IMR-90 (cell line): ENCODE data around the gene ANKLE1. TPM values are rescaled to one million over a fixed set of nuclear protein-coding genes. Genes with fewer than 3 reads are reported as not detected.

Experiments
- ATAC-seq: fragments of 200-7000 bp; cut with Tn5 transposase; 2 replicates; pipeline ENCODE4 v1.9.1; 2020; ENCODE audit warnings: low read depth, mild to moderate bottlenecking, moderate library complexity
- BruUV-seq: library from RNA; stranded (reverse); fragments of 400-500 nt; replicated peaks from 2 replicates; lab custom pipeline; 2021; lab: Mats Ljungman, UMichigan
- CTCF ChIA-PET: fragments of 300-600 bp; formaldehyde crosslinking; extraction: SDS; loops from one replicate; lab custom pipeline; 2021; ENCODE audit warnings: antibody characterized with exemption; lab: Yijun Ruan, JAX
- POLR2A ChIA-PET: fragments of 300-600 bp; sonication (Branson Sonifier 250); formaldehyde crosslinking; loops from one replicate; lab custom pipeline; 2022; ENCODE audit warnings: antibody characterized with exemption; ENCODE audit not compliant: unreplicated experiment; lab: Charles Lee
- DNase-seq: peaks from one replicate; pipeline ENCODE4 v3.0.0; 2013
- H2AFZ ChIP-seq: replicated peaks from 2 replicates; pipeline ENCODE3; 2013; ENCODE audit warnings: low read length, mild to moderate bottlenecking; ENCODE audit not compliant: poor library complexity
- H2AK5ac ChIP-seq: 2 replicates; pipeline ENCODE4 v1.6.1; 2013; ENCODE audit warnings: low read depth, low read length, inconsistent platforms
- H2AK9ac ChIP-seq: replicated peaks from 2 replicates; pipeline ENCODE3; 2013; ENCODE audit warnings: mild to moderate bottlenecking, low read depth, low read length, moderate library complexity; ENCODE audit not compliant: poor library complexity
- H2BK120ac ChIP-seq: 2 replicates; pipeline ENCODE4 v1.6.1; 2013; ENCODE audit warnings: low read depth, low read length, inconsistent platforms
- H2BK15ac ChIP-seq: 3 replicates; pipeline ENCODE4 v1.6.1; 2013; ENCODE audit warnings: low read depth, low read length, inconsistent platforms
- H2BK20ac ChIP-seq: 2 replicates; pipeline ENCODE4 v1.6.1; 2013; ENCODE audit warnings: low read depth, mild to moderate bottlenecking, inconsistent platforms, low read length, moderate library complexity
- H2BK5ac ChIP-seq: 2 replicates; pipeline ENCODE4 v1.6.1; 2013; ENCODE audit warnings: mild to moderate bottlenecking, low read depth, low read length, inconsistent platforms; ENCODE audit not compliant: poor library complexity, severe bottlenecking
- H3K14ac ChIP-seq: replicated peaks from 2 replicates; pipeline ENCODE4 v1.6.1; 2013; ENCODE audit warnings: low read depth, low read length, inconsistent platforms
- H3K18ac ChIP-seq: 2 replicates; pipeline ENCODE4 v1.6.1; 2013; ENCODE audit warnings: low read depth, low read length, control low read depth
- H3K23ac ChIP-seq: 2 replicates; pipeline ENCODE4 v1.6.1; 2013; ENCODE audit warnings: low read depth, low read length, inconsistent platforms
- H3K27ac ChIP-seq: 2 replicates; pipeline ENCODE4 v1.5.1; 2013; ENCODE audit warnings: mild to moderate bottlenecking, control low read depth, low read length; ENCODE audit not compliant: insufficient read depth
- H3K27me3 ChIP-seq: 2 replicates; pipeline ENCODE4 v1.6.1; 2013; ENCODE audit warnings: low read length; ENCODE audit not compliant: control insufficient read depth, insufficient read depth
- H3K36me3 ChIP-seq: 2 replicates; pipeline ENCODE4 v1.6.1; 2013; ENCODE audit warnings: low read length, mixed read lengths; ENCODE audit not compliant: control insufficient read depth, insufficient read depth
- H3K4ac ChIP-seq: 2 replicates; pipeline ENCODE4 v1.6.1; 2013; ENCODE audit warnings: low read depth, low read length, inconsistent platforms
- H3K4me1 ChIP-seq: 2 replicates; pipeline ENCODE4 v1.6.1; 2013; ENCODE audit warnings: low read length, mixed read lengths; ENCODE audit not compliant: control insufficient read depth, insufficient read depth
- H3K4me2 ChIP-seq: 2 replicates; pipeline ENCODE4 v1.6.1; 2013; ENCODE audit warnings: low read depth, mild to moderate bottlenecking, control low read depth, low read length, moderate library complexity
- H3K4me3 ChIP-seq: 2 replicates; pipeline ENCODE4 v1.5.1; 2013; ENCODE audit warnings: low read depth, mild to moderate bottlenecking, control low read depth, low read length, moderate library complexity; ENCODE audit not compliant: insufficient read depth
- H3K56ac ChIP-seq: 2 replicates; pipeline ENCODE4 v1.6.1; 2013; ENCODE audit warnings: low read length, inconsistent platforms; ENCODE audit not compliant: insufficient read depth; ENCODE audit errors: extremely low read depth
- H3K79me1 ChIP-seq, 2 experiments: 2 replicates each; pipeline ENCODE4 v1.6.1; 2013; ENCODE audit warnings: low read length in 2 of 2, inconsistent platforms in 1 of 2, low read depth in 1 of 2
- H3K9ac ChIP-seq: 2 replicates; pipeline ENCODE4 v1.6.1; 2013; ENCODE audit warnings: low read depth, low read length, control low read depth
- H3K9me1 ChIP-seq: 2 replicates; pipeline ENCODE4 v1.6.1; 2013; ENCODE audit warnings: low read length, inconsistent platforms; ENCODE audit not compliant: insufficient read depth
- H3K9me3 ChIP-seq: 2 replicates; pipeline ENCODE4 v1.6.1; 2013; ENCODE audit warnings: low read length; ENCODE audit not compliant: control insufficient read depth, insufficient read depth
- H4K20me1 ChIP-seq: 2 replicates; pipeline ENCODE4 v1.6.1; 2013; ENCODE audit warnings: low read length, inconsistent platforms; ENCODE audit not compliant: insufficient read depth
- H4K5ac ChIP-seq: 2 replicates; pipeline ENCODE4 v1.6.1; 2013; ENCODE audit warnings: mild to moderate bottlenecking, low read depth, low read length, control low read depth
- H4K8ac ChIP-seq, 2 experiments: 2 replicates each; pipeline ENCODE4 v1.6.1; 2013; ENCODE audit warnings: low read depth in 2 of 2, low read length in 2 of 2, control low read depth in 1 of 2, inconsistent platforms in 1 of 2
- H4K91ac ChIP-seq: 2 replicates; pipeline ENCODE4 v1.6.1; 2013; ENCODE audit warnings: low read depth, low read length, inconsistent platforms; ENCODE audit not compliant: insufficient read depth
- BHLHE40 ChIP-seq: fragments of 150-350 bp; IDR thresholded peaks from 2 replicates; pipeline ENCODE4 v1.6.1; 2016; ENCODE audit warnings: mild to moderate bottlenecking, low read depth, low read length
- CHD1 ChIP-seq: IDR thresholded peaks from 2 replicates; pipeline ENCODE4 v1.6.1; 2012; ENCODE audit warnings: low read depth, low read length, improper control_type of control experiment
- MAFK ChIP-seq: IDR thresholded peaks from 2 replicates; pipeline ENCODE4 v1.6.1; 2012; ENCODE audit warnings: low read depth, low read length, improper control_type of control experiment
- MAZ ChIP-seq: IDR thresholded peaks from 2 replicates; pipeline ENCODE4 v1.6.1; 2012; ENCODE audit warnings: low read depth, mild to moderate bottlenecking, low read length, improper control_type of control experiment, moderate library complexity, borderline replicate concordance
- NFE2L2 ChIP-seq: fragments of 150-350 bp; IDR thresholded peaks from 2 replicates; pipeline ENCODE4 v1.6.1; 2016; ENCODE audit warnings: low read depth, mild to moderate bottlenecking, low read length
- POLR2A ChIP-seq: IDR thresholded peaks from 2 replicates; pipeline ENCODE4 v1.6.1; 2012; ENCODE audit warnings: mild to moderate bottlenecking, low read depth, low read length
- RAD21 ChIP-seq: IDR thresholded peaks from 2 replicates; pipeline ENCODE4 v1.6.1; 2012; ENCODE audit warnings: low read length, improper control_type of control experiment
- RCOR1 ChIP-seq: IDR thresholded peaks from 2 replicates; pipeline ENCODE4 v1.6.1; 2012; ENCODE audit warnings: mild to moderate bottlenecking, low read length, improper control_type of control experiment; ENCODE audit not compliant: insufficient replicate concordance
- RFX5 ChIP-seq: IDR thresholded peaks from 2 replicates; pipeline ENCODE4 v1.8.0; 2012; ENCODE audit warnings: low read depth, mild to moderate bottlenecking, low read length, moderate library complexity
- SMC3 ChIP-seq: fragments of 150-350 bp; IDR thresholded peaks from 2 replicates; pipeline ENCODE4 v1.6.1; 2016; ENCODE audit warnings: low read depth, mild to moderate bottlenecking, antibody characterized with exemption, low read length, moderate library complexity
- WGBS, 2 experiments: methylation state at CpG; one replicate each; pipeline versions ENCODE4 v1.1.5 to v1.1.7; 2013; ENCODE audit warnings: missing lambda C conversion rate in 2 of 2; ENCODE audit not compliant: insufficient read length in 1 of 2; ENCODE audit errors: extremely low coverage in 2 of 2; 5-methylcytosine and 5-hydroxymethylcytosine counted together
- dilution Hi-C: fragments of 300-500 bp; cut with HindIII; formaldehyde crosslinking; loops from one replicate; pipeline ENCODE4 v1.14.3; 2018; ENCODE audit warnings: low sequenced_read_pairs; ENCODE audit not compliant: unreplicated experiment
- in situ Hi-C: fragments of 300-500 bp; cut with MboI; formaldehyde crosslinking; loops from 3 replicates; pipeline ENCODE4 v1.14.3; 2019; ENCODE audit warnings: low sequenced_read_pairs, inconsistent platforms, mixed read lengths
- intact Hi-C: fragments of 100-400 bp; cut with micrococcal nuclease; formaldehyde crosslinking; loops from 2 replicates; pipeline ENCODE4 v1.10.0; 2022
- polyA plus RNA-seq, 3 experiments: library from polyadenylated mRNA; depleted of rRNA; stranded (reverse); fragments of >200 nt; gene quantifications; 2 replicates each; pipeline ENCODE4 v1.2.3, GENCODE V29; 2012; ENCODE audit warnings: low replicate concordance in 1 of 3
- total RNA-seq: library from RNA; depleted of rRNA; stranded (reverse); fragments of >200 nt; gene quantifications from 2 replicates; pipeline ENCODE4 v1.2.3, GENCODE V29; 2012
- TF ChIP-seq, protein P1 (sequence below): conservative IDR thresholded peaks from 2 replicates; pipeline ENCODE4 v1.5.1; 2012; ENCODE audit warnings: mild to moderate bottlenecking, low read depth, low read length, improper control_type of control experiment
- TF ChIP-seq, protein P2 (sequence below): fragments of 150-350 bp; IDR thresholded peaks from 2 replicates; pipeline ENCODE4 v1.6.1; 2017; ENCODE audit warnings: mild to moderate bottlenecking, antibody characterized with exemption, low read length, low read depth
- TF ChIP-seq, protein P3 (sequence below): fragments of 150-350 bp; IDR thresholded peaks from 2 replicates; pipeline ENCODE4 v1.6.1; 2016; ENCODE audit warnings: low read depth, mild to moderate bottlenecking, low read length, moderate library complexity, borderline replicate concordance

Gene ANKLE1
- total and polyA plus RNA-seq, 2 of the 4 experiments (the other 2 are of a cell fraction), result under 0.01 to 0.87 TPM

DNA sequence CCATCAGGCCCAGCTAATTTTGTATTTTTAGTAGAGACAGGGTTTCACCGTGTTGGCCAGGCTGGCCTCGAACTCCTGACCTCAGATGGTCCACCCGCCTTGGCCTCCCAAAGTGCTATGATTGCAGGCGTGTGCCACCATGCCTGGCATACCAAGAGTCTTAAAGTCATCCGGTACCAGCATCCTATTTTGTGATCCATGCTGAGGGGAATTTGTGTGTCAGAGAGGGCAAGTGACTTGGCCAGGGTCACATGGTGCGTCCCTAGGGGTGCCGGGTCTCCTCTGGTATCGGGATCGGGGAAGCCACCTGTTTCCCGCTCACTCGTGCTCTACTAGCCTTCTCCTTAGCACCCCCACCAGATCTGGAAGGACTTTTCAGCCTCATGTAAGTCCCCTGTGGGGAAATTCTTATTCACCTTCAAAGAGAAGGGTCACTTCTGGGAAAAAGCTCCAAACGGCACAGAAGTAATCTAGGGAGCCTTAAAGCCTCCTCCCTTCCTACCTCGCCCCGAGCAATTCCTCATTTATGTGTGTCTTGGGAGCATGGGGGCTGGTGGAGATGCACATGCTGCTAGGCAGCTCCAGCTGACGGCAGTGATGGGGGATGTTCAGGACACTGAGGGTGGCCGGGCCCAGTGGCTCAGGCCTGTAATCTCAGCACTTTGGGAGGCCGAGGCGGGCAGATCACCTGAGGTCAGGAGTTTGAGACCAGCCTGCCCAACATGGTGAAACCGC, 6.1 kb upstream of the ANKLE1 start (continued):
- TF ChIP-seq POLR2A, result no peak

DNA sequence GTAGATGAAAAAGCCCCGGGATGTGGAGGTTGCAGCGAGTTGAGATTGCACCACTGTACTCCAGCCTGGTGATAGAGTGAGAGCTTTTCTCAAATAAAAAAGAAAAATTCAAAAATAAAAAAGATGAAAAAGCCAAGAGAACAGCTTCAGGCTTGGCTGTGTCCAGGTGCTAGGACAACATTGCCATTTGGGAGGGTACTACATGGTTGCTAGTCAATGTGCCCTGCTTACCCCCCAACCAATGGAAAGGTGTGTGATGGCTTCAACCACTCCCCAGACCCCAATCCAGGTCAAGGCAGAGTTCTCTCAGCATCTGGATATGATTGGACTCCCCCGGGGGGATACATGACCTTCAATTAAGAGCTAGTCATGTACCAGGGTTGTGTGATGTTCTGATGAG, 2.3 kb upstream of the ANKLE1 start:
- DNase-seq (no peak), ATAC-seq (no peak)
- peaks cover 24% of the 10 kb centered on the region for H3K36me3 ChIP-seq
- no peak overlapping the region for H2BK15ac ChIP-seq
- in situ Hi-C loops (no loop called here), intact Hi-C loops (no loop called here), dilution Hi-C loops (no loop called here)
- H3K9ac ChIP-seq, result no peak overlapping the region
- no peak overlapping the region for H3K27ac ChIP-seq
- no peak overlapping the region for H2AFZ ChIP-seq
- no peak overlapping the region for H2AK9ac ChIP-seq
- H3K4ac ChIP-seq, result no peak overlapping the region
- H3K4me3 ChIP-seq, result no peak overlapping the region
- H3K18ac ChIP-seq, result no peak overlapping the region
- no TSS peak for BruUV-seq
- H4K91ac ChIP-seq, result no peak overlapping the region
- H3K4me2 ChIP-seq, result no peak overlapping the region
- no peaks in the 10 kb centered on the region for H3K27me3 ChIP-seq
- H3K9me3 ChIP-seq, result no peaks in the 10 kb centered on the region
- H2BK20ac ChIP-seq, result no peak overlapping the region
- H3K79me1 ChIP-seq, result no peaks in the 10 kb centered on the region
- no peak overlapping the region for H2BK5ac ChIP-seq
- ChIA-PET POLR2A (no interaction called here), CTCF (interaction anchor here (0.6 kb wide), 1 partner anchor 13 kb away, joined by 3 read pairs; no protein-coding TSS in a partner anchor)
- H3K14ac ChIP-seq, result no peak overlapping the region
- H3K56ac ChIP-seq, result no peak overlapping the region
- H3K23ac ChIP-seq, result no peak overlapping the region
- no peak overlapping the region for H2AK5ac ChIP-seq
- no peak overlapping the region for H4K8ac ChIP-seq
- H2BK120ac ChIP-seq, result no peak overlapping the region
- H3K9me1 ChIP-seq, result no peaks in the 10 kb centered on the region
- H4K20me1 ChIP-seq, result no peaks in the 10 kb centered on the region
- no CpG with 5 or more reads among the region's 3 CpGs for WGBS, 2 experiments
- H4K5ac ChIP-seq, result no peak overlapping the region
- H3K4me1 ChIP-seq, result no peaks in the 10 kb centered on the region
- TF ChIP-seq BHLHE40 (no peak), MAZ (no peak), MAFK (no peak), SMC3 (no peak), RFX5 (no peak), POLR2A (no peak), RCOR1 (no peak), RAD21 (no peak), CHD1 (no peak), NFE2L2 (no peak)
- TF ChIP-seq, protein P1, sequence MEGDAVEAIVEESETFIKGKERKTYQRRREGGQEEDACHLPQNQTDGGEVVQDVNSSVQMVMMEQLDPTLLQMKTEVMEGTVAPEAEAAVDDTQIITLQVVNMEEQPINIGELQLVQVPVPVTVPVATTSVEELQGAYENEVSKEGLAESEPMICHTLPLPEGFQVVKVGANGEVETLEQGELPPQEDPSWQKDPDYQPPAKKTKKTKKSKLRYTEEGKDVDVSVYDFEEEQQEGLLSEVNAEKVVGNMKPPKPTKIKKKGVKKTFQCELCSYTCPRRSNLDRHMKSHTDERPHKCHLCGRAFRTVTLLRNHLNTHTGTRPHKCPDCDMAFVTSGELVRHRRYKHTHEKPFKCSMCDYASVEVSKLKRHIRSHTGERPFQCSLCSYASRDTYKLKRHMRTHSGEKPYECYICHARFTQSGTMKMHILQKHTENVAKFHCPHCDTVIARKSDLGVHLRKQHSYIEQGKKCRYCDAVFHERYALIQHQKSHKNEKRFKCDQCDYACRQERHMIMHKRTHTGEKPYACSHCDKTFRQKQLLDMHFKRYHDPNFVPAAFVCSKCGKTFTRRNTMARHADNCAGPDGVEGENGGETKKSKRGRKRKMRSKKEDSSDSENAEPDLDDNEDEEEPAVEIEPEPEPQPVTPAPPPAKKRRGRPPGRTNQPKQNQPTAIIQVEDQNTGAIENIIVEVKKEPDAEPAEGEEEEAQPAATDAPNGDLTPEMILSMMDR, result no peak
- TF ChIP-seq, protein P2, sequence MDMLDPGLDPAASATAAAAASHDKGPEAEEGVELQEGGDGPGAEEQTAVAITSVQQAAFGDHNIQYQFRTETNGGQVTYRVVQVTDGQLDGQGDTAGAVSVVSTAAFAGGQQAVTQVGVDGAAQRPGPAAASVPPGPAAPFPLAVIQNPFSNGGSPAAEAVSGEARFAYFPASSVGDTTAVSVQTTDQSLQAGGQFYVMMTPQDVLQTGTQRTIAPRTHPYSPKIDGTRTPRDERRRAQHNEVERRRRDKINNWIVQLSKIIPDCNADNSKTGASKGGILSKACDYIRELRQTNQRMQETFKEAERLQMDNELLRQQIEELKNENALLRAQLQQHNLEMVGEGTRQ, result no peak
- TF ChIP-seq, protein P3, sequence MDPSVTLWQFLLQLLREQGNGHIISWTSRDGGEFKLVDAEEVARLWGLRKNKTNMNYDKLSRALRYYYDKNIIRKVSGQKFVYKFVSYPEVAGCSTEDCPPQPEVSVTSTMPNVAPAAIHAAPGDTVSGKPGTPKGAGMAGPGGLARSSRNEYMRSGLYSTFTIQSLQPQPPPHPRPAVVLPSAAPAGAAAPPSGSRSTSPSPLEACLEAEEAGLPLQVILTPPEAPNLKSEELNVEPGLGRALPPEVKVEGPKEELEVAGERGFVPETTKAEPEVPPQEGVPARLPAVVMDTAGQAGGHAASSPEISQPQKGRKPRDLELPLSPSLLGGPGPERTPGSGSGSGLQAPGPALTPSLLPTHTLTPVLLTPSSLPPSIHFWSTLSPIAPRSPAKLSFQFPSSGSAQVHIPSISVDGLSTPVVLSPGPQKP, result no peak
